ENCODE results near the gene RAP1GAP2.
"Not testable (repeated sequence)": the region's sequence is repeated elsewhere in the genome, so short reads cannot be mapped to it uniquely, and the experiment has no call there.

RAP1GAP2 gene

GRCh38 chr17:2814481-2815341, 18.5 kb downstream of the RAP1GAP2 start:
- DNase-seq (ENCODE audit: low read depth), result no peak
- TF ChIP-seq CTCF (conservative IDR thresholded peaks at IDR 0.05; ENCODE audit: low read depth, low read length), result no peak
- no peak overlapping the region for H3K4me3 ChIP-seq (ENCODE audit: low read length)

- no peak for TF ChIP-seq CTCF (conservative IDR thresholded peaks at IDR 0.05; ENCODE audit: low read depth, low read length)
- H3K4me3 ChIP-seq (ENCODE audit: low read length), result no peak overlapping the region
- no peak for DNase-seq (ENCODE audit: low read depth)
Observed at GRCh38 chr17:2815781-2816185, 19.5 kb downstream of the RAP1GAP2 start.

- DNase-seq (ENCODE audit: low read depth), result no peak
- H3K4me3 ChIP-seq (ENCODE audit: low read length), result no peak overlapping the region
Observed at GRCh38 chr17:2816688-2817087, 20.4 kb downstream of the RAP1GAP2 start.

GRCh38 chr17:2819294-2819693, 23.1 kb downstream of the RAP1GAP2 start:
- not testable (repeated sequence) for H3K4me3 ChIP-seq (ENCODE audit: low read length); DNase-seq (ENCODE audit: low read depth)

More at GRCh38 chr17:2816688-2817087, 20.4 kb downstream of the RAP1GAP2 start:
- TF ChIP-seq CTCF (conservative IDR thresholded peaks at IDR 0.05; ENCODE audit: low read depth, low read length), result no peak

GRCh38 chr17:2819921-2820501, 23.8 kb downstream of the RAP1GAP2 start:
- no peak for DNase-seq (ENCODE audit: low read depth)
- TF ChIP-seq CTCF (conservative IDR thresholded peaks at IDR 0.05; ENCODE audit: low read depth, low read length), result no peak
- no peak overlapping the region for H3K4me3 ChIP-seq (ENCODE audit: low read length)

- TF ChIP-seq CTCF (conservative IDR thresholded peaks at IDR 0.05; ENCODE audit: low read depth, low read length), result no peak
- no peak for DNase-seq (ENCODE audit: low read depth)
- H3K4me3 ChIP-seq (ENCODE audit: low read length), result no peak overlapping the region
Observed at GRCh38 chr17:2821868-2822267, 25.6 kb downstream of the RAP1GAP2 start.

GRCh38 chr17:2822358-2822757, 26.1 kb downstream of the RAP1GAP2 start:
- TF ChIP-seq CTCF (conservative IDR thresholded peaks at IDR 0.05; ENCODE audit: low read depth, low read length), result no peak
- DNase-seq (ENCODE audit: low read depth), result no peak
- no peak overlapping the region for H3K4me3 ChIP-seq (ENCODE audit: low read length)

All from retinal pigment epithelial cell (primary cell).